Osteoblast (primary cell): Measurements from ENCODE around the gene HSPD1. TPM values are rescaled to one million over a fixed set of nuclear protein-coding genes. Genes with fewer than 3 reads are reported as not detected.
A peak's percentile ranks its signal among the peaks of the same experiment; 100 is the strongest.

Experiments
- DNase-seq: peaks from one replicate; pipeline ENCODE4 v3.0.0; 2011; ENCODE audit warnings: low spot score, mixed read lengths; ENCODE audit not compliant: insufficient read length; ENCODE audit errors: missing footprints
- H2AFZ ChIP-seq: 2 replicates; pipeline ENCODE4 v1.6.0; 2011; ENCODE audit warnings: mild to moderate bottlenecking, low read length
- H3K27ac ChIP-seq: 2 replicates; pipeline ENCODE4 v1.5.1; 2011; ENCODE audit warnings: mild to moderate bottlenecking, low read depth, low read length, moderate library complexity
- H3K27me3 ChIP-seq: 2 replicates; pipeline ENCODE4 v1.6.0; 2012; ENCODE audit warnings: mild to moderate bottlenecking, control low read depth, inconsistent platforms, low read length, moderate library complexity; ENCODE audit not compliant: insufficient read depth
- H3K36me3 ChIP-seq: 2 replicates; pipeline ENCODE4 v1.5.1; 2011; ENCODE audit warnings: mild to moderate bottlenecking, low read length, control low read depth, moderate library complexity; ENCODE audit not compliant: insufficient read depth
- H3K4me1 ChIP-seq: 2 replicates; pipeline ENCODE4 v1.5.1; 2011; ENCODE audit warnings: mild to moderate bottlenecking, low read length, control low read depth, moderate library complexity; ENCODE audit not compliant: insufficient read depth
- H3K4me2 ChIP-seq: 2 replicates; pipeline ENCODE4 v1.6.0; 2011; ENCODE audit warnings: mild to moderate bottlenecking, low read length; ENCODE audit not compliant: insufficient read depth
- H3K4me3 ChIP-seq: fragments of 200-600 bp; sonication (generic); 3 replicates; pipeline ENCODE4 v1.5.1; 2012; ENCODE audit warnings: mild to moderate bottlenecking, low read length, inconsistent platforms; ENCODE audit not compliant: insufficient read depth
- H3K79me2 ChIP-seq: 2 replicates; pipeline ENCODE4 v1.6.0; 2012; ENCODE audit warnings: mild to moderate bottlenecking, low read length, control low read depth, inconsistent platforms; ENCODE audit not compliant: insufficient read depth
- H3K9me3 ChIP-seq: 2 replicates; pipeline ENCODE4 v1.5.1; 2011; ENCODE audit warnings: low read depth, low read length, control low read depth
- H4K20me1 ChIP-seq: 2 replicates; pipeline ENCODE4 v1.6.0; 2012; ENCODE audit warnings: mild to moderate bottlenecking, low read length, control low read depth; ENCODE audit not compliant: insufficient read depth
- total RNA-seq: library from RNA; depleted of rRNA; stranded (reverse); fragments of >200 nt; gene quantifications from 2 replicates; pipeline ENCODE4 v1.2.3, GENCODE V29; 2012
- TF ChIP-seq, protein P1 (sequence below): IDR thresholded peaks from 2 replicates; pipeline ENCODE4 v1.5.1; 2011; ENCODE audit warnings: mild to moderate bottlenecking, low read depth, low read length, moderate library complexity; ENCODE audit errors: extremely low read depth

Gene HSPD1
- total RNA-seq, 1 donor, result 117 TPM

DNA sequence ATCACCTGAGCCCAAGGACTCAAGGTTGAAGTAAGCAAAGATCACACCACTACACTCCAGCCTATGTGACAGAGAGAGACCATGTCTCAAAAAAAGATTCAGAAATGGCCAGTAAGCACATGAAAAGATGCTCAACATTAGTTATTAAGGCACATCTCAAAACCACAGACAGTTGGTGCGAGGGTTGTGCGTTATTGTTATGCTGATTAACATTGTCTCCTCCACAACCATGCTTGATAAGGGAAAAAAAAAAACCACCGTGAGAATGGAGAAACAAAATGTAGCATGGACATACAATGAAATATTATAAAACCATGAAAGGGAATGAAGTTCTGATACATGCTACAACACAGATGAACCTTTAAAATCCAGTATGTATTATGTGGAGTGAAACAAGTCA lies 43.6 kb upstream of the HSPD1 start:
- Histone ChIP-seq H3K4me2 (no peak overlapping the region), H2AFZ (no peak overlapping the region), H3K4me1 (no peaks in the 10 kb centered on the region), H3K36me3 (peaks cover 37% of the 10 kb centered on the region), H4K20me1 (no peaks in the 10 kb centered on the region), H3K4me3 (no peak overlapping the region), H3K27ac (no peak overlapping the region), H3K79me2 (peaks cover 56% of the 10 kb centered on the region), H3K9me3 (no peaks in the 10 kb centered on the region), H3K27me3 (no peaks in the 10 kb centered on the region)
- DNase-seq, result no peak
- TF ChIP-seq, protein P1, sequence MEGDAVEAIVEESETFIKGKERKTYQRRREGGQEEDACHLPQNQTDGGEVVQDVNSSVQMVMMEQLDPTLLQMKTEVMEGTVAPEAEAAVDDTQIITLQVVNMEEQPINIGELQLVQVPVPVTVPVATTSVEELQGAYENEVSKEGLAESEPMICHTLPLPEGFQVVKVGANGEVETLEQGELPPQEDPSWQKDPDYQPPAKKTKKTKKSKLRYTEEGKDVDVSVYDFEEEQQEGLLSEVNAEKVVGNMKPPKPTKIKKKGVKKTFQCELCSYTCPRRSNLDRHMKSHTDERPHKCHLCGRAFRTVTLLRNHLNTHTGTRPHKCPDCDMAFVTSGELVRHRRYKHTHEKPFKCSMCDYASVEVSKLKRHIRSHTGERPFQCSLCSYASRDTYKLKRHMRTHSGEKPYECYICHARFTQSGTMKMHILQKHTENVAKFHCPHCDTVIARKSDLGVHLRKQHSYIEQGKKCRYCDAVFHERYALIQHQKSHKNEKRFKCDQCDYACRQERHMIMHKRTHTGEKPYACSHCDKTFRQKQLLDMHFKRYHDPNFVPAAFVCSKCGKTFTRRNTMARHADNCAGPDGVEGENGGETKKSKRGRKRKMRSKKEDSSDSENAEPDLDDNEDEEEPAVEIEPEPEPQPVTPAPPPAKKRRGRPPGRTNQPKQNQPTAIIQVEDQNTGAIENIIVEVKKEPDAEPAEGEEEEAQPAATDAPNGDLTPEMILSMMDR, result no peak

DNA sequence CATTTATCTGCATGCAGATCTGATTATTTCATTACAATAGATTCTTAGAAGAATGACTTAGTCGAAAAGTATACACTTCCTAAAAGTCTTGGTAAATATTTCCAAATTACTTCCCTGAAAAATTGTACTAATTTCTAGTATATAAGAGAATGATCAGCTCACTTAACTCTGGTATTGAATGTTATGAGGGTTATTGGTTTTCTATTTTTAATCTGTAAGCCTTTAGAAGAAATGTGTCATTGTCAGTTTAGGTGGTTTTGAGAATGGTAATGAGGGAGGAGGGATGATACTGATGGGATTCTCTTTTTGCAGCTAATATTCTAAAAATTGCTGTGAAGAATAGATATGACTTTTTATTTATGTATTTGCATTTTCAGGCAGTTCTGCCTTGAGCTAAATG lies 40.1 kb upstream of the HSPD1 start:
- peaks cover 6% of the 10 kb centered on the region for H4K20me1 ChIP-seq
- H2AFZ ChIP-seq, result no peak overlapping the region
- H3K27me3 ChIP-seq, result no peaks in the 10 kb centered on the region
- H3K79me2 ChIP-seq, result peaks cover 65% of the 10 kb centered on the region
- no peak for DNase-seq
- TF ChIP-seq, protein P1, result no peak
- no peak overlapping the region for H3K4me3 ChIP-seq
- H3K27ac ChIP-seq, result no peak overlapping the region
- H3K9me3 ChIP-seq, result no peaks in the 10 kb centered on the region
- peaks cover 53% of the 10 kb centered on the region for H3K36me3 ChIP-seq
- no peaks in the 10 kb centered on the region for H3K4me1 ChIP-seq
- H3K4me2 ChIP-seq, result no peak overlapping the region

DNA sequence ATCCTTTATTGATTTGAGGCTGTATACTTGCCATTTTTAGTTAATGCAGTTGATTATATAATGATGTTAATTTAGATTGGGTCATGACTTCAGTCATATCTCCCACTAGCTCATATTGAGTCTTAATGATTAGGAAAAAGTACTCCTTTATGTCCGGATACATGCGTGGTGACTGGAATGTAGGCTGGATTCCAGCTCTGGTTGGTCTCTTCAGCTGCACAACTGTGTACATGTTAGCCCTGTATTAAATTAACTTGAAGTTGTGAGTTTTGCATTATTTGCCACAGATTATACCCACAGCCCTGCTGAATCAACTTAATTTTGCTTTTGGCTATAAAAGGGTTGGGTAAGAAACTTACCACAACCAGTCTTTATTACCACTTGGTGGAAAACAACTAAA lies 38.8 kb upstream of the HSPD1 start:
- Histone ChIP-seq H3K36me3 (peaks cover 48% of the 10 kb centered on the region), H2AFZ (no peak overlapping the region), H3K4me2 (no peak overlapping the region), H3K4me3 (no peak overlapping the region), H3K27ac (no peak overlapping the region), H3K27me3 (no peaks in the 10 kb centered on the region), H3K79me2 (peaks cover 74% of the 10 kb centered on the region), H4K20me1 (peaks cover 14% of the 10 kb centered on the region), H3K4me1 (peaks cover 5% of the 10 kb centered on the region), H3K9me3 (no peaks in the 10 kb centered on the region)
- peak; percentile 37 for DNase-seq
- TF ChIP-seq, protein P1, result no peak

DNA sequence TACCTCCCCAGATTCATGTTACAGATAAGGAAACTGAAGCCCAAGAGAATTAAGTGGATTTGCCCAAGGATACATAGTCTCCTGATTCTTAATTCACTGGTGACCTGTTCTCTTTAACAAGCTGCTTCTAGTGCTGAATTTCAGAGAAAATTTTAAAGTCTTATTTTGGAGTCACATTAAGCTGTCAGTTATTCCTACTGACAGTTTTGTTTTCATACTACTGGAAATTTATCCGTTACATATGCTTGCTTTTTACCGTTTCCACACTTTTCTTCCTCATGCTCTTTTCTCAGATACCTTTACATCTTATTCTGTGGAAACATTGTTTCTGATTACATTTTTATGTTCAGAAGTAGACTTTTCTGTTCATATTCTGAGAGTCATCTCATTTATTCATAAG lies 17.5 kb upstream of the HSPD1 start:
- peak overlapping the region; percentile 79 for H3K27ac ChIP-seq
- H3K79me2 ChIP-seq, result peaks cover 66% of the 10 kb centered on the region
- H3K4me2 ChIP-seq, result peak overlapping the region; percentile 91
- no peaks in the 10 kb centered on the region for H3K36me3 ChIP-seq
- peaks cover 10% of the 10 kb centered on the region for H3K4me1 ChIP-seq
- peaks cover 19% of the 10 kb centered on the region for H4K20me1 ChIP-seq
- H3K9me3 ChIP-seq, result no peaks in the 10 kb centered on the region
- TF ChIP-seq, protein P1, result no peak
- no peaks in the 10 kb centered on the region for H3K27me3 ChIP-seq
- no peak overlapping the region for H2AFZ ChIP-seq
- H3K4me3 ChIP-seq, result peak overlapping the region; percentile 97
- peak; percentile 25 for DNase-seq
